Posterior cingulate gyrus (tissue), 11 donors: ENCODE results near the gene MTFMT.
"Not testable (repeated sequence)": the region's sequence is repeated elsewhere in the genome, so short reads cannot be mapped to it uniquely, and the experiment has no call there.

Experiments
- DNase-seq, 10 donors: peaks; one replicate each; pipeline versions ENCODE4 v3.0.0 to v3.0.0-alpha.2; 2020 to 2021; ENCODE audit warnings: mixed read lengths in 3 of 10
- intact Hi-C: fragments of 100-400 bp; cut with DNase I; formaldehyde crosslinking; loops from one replicate; pipeline ENCODE4 v1.15.1; 2023

The MTFMT gene

DNA sequence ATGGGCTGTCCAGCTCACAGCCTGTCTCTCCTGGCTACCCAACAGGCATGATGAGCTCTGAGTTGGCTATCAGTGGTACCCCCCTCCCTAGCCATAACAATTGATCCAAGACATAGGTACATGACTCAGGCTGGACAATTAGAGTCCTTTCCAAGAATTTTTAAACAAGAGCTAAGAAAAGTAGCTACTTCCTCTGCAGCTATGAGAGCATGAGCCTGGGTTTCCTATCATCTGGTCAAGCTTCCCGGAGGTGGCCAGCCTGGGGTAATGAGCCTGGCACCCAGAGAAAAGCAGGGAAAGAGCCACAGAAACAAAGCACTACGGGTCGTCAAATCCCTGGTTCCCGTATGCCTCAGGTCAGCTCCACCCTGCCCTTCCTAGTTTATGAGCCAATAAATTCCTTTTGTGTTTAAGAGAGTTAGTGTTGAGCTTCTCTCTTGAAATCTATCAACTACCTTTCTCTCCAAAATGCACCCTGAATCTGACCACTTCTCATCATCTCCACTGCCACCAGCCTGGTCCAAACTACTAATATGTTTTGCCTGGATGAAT lies 13.4 kb upstream of the MTFMT start:
- intact Hi-C loops, result no loop called here
- no peak for DNase-seq

DNA sequence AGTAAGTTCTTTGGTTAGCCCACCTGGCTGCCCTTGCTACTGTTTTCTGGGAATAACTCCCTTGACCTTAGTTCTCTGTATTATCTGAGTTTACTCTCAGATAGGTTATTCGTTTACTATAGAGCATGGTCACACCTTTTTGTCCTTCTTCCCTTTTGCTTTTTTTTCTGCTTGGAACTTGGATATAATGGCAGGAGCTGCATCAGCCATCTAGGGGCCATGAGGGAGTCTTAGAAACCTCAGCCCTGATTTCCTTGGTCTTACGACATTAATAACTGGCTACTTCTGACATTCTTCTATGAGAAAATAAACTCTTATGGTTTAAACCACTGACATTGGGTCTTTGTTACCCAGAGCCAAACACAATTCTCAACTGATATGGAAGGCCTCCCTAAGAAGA lies 12.3 kb upstream of the MTFMT start:
- no peak for DNase-seq
- intact Hi-C loops, result no loop called here

DNA sequence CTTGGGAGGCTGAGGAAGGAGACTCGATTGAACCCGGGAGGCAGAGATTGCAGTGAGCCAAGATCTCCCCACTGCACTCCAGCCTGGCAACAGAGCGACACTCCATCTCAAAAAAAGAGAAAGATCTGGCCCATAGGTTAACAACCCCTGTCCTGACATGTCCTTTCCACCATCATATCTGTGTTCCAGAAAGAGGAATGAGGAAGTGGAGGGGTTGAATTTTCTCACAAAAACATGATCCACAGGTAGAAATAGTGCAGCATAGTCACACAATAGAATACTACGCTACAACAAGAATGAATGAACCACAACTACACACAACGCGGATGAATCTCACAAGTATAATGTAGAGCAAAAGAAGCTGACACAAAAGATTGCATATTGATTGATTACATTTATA lies 11.0 kb upstream of the MTFMT start:
- intact Hi-C loops, result no loop called here
- DNase-seq, result no peak

DNA sequence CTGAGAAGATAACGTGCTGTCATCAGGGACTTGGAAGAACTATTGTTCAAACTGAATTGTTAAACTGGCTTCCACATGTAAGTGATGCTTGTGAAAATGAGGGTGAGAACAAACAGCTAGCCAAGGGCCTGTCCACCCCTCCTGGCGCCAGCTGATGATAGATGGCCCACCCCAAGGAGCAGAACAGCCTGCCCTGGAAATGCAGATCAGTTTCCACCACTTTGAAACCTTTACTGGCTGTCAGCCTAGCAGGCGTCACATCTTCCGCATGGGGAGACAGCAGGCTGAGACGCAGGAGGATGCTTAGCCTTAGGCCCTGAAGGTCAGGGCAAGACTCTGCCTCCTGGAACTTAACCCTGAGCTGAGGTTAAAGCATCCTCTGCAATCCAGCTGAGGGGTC lies 9.4 kb upstream of the MTFMT start:
- no peak for DNase-seq
- intact Hi-C loops, result no loop called here

DNA sequence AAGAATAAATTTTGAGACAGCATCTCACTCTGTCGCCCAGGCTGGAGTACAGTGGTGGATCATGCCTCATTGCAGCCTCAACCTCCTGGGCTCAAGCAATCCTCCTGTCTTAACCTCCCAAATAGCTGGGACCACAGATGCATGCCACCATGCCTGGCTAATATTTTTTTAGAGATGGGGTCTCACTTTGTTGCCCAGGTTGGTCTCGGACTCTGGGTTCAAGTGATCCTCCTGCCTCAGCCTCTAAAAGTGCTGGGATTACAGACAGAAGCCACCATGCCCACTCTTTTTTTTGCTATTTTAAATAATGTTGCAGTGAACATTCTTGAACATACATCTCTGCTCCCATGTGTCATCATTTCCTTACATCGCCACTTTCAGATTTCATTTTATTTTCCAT lies 9.0 kb upstream of the MTFMT start:
- intact Hi-C loops, result no loop called here
- no peak for DNase-seq

DNA sequence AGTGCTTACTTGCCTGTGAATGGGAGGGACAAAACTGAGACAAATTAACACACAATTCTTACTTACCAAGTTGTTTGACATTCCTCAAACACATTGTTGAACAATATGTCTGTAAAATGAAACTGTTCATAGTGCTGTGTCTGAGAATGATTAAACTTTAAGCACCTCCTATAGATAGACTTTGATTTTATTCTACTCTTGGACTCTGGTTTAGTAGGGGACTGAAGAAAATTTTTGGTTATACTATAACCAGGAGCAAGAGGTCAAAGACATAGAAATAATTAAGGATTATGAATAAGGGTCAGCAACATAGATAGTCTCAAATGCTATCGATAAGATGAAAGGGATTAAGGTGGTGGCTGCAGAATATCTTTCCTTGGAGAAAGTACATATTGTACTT lies 7.9 kb upstream of the MTFMT start:
- no peak for DNase-seq
- intact Hi-C loops, result no loop called here

DNA sequence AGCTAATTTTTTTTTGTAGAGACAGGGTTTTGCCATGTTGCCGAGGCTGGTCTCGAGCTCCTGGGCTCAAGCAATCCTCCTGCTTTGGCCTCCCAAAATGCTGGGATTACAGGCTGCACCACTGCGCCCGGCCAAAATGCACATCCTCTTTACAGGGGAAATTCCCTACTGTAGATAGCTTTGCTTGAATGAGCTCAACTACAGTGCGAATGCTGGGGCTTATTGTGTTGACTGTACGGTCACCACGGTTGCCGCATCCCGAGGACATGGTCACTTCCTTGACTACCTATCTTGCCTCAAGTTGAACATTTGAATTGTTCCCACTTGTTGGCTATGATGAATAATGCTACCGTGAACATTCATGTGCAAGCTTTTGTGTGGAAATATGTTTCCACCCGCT lies 5.3 kb upstream of the MTFMT start:
- intact Hi-C loops, result no loop called here

DNA sequence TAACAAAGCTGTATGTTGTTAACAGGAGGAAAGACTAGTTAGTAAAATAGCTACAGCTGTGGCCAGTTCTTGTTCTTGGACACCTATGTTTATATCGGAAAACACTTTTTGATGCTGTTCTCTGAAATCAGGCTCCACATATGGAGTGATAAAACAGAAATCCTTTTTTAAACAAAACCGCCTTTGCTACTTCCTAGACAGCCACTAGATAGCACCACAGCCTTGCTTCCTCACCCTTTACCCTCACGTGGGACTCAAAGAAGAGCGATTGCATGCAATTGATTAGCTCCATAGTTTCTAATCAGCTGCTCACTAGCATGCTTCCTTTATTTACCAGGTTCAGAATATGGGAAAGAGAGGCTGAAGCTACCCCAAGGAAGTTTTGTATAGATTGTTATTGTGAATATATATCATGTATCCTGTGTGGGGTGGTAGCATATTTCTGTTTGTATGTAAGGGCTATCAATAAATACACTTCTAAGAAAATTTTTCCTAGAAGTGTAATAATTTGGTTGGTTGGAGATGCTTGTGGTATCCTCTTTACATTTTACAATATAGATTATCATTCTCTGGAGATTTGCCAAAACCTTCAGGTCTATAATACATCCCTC lies 4.3 kb upstream of the MTFMT start:
- intact Hi-C loops, result no loop called here
- peak in 1 of 10 donors; percentile 76 for DNase-seq

More for the DNA sequence above, 5.3 kb upstream of the MTFMT start:
- no peak for DNase-seq

DNA sequence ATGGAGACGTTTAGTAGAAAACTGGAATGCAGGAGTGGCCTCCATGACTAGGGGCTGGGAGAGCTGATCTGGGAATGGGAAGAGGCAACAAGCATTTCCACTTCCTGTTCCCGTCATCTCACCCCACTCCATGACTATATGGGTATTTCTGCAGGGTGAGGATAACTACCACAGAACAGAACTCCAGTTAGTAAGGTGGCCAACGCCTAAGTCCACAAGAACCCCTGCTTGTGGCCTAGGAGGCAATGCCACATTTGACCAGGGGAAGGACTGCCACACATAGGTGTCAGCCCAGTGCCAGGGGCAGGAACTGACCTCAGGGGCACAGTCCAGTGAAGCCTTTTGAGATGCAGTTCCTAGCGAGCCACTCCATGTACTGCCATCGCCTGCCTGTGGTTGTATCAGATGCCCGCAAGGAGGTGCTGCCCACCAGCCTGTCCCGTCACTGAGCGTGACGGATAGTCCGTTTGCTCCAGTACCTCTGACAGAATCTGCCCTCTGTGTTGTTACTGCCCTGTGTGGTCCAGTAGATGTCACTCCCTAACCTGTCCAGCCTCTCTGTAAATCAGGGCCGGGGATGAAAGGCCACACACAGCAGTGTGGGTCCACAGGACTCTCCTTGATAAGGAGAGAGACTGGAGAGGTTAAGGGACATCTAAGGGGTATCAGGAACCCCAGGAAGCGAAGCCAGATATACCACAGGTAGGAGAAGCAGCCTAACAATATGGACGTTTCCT lies 3.5 kb upstream of the MTFMT start:
- intact Hi-C loops, result no loop called here
- peak in 6 of 10 donors; percentile 28 to 88 (median 46) for DNase-seq

DNA sequence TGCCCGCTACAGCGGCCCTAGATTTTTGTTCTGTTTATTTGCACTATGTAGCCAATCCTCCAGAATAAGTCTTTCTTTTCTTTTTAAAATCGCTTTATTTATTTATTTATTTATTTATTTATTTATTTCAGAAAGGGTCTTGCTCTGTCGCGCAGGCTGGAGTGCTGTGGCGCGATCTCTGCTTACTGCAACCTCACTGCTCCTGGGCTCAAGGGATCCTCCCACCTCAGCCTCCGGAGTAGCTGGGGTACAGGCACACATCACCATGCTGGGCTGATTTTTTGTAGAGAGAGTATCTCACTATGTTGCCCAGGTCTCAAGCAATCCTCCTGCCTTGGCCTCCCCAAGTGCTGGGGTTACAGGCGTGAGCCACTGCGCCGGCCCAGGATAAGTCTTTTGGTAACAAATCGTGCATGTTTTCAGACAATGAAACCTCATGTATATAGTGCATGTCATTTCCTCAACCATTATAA lies 333 bp upstream of the MTFMT start:
- intact Hi-C loops, result loop anchor here (5.0 kb wide), 1 partner anchor 42 kb away; the partner anchor contains the start of gene SPG21
- DNase-seq, result no peak

DNA sequence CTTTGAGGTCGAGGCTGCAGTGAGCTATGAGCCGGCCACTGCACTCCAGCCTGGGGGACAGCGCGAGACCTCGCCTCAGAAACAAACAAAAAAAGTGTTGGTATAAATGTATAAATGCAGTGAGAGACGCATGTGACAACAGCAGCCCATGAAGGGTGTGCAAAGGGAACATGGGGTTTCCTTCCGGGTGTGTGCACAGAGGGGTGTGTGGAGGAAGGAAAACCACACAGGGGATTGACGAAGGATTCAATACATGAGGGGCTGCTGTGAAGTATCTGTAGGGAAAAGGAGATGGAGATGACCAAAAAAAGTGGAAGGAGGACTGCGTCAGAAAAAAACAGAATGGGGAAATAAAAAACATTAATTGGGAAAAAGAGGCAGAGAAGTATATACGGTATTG lies 1.1 kb downstream of the MTFMT start:
- no peak for DNase-seq
- intact Hi-C loops, result loop anchor here (5.0 kb wide), 1 partner anchor 41 kb away; the partner anchor contains the start of gene SPG21

DNA sequence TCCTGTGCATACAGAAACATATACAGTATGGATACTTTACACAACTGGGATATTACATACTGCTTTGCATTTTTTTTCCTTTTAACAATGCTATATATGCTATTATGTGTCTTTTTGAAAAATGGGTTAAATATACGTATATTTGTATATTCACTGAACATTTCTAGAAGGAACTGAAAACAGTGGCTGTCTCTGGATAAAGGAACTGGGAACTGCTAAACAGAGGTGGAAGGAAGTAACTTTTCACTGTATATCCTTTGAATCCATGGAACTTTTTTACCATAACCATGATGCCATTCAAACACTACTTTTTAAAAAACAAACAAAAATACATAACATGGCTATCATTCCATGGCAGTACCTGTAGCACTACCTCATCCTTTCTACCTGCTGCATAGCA lies 1.8 kb downstream of the MTFMT start:
- intact Hi-C loops, result loop anchor here (5.0 kb wide), 1 partner anchor 40 kb away; the partner anchor contains the start of gene SPG21
- DNase-seq, result no peak

DNA sequence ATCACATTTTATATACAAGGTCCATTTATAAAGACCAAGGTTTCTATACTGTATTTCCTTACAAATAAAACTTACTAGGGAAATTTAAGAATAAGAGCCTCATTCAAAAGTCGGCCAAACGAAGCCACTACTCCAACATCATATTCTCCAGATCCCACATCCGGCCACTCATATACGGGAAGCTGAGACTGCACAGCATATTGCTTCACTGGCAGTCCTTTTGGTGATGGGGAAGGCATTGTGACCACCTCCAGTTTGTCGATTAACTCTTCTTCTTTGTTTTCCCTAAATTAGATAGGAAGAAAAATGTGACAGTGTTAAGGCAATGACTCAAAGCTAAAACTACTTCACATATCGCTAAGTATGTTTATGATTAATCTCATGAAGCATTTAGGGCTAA lies 2.7 kb downstream of the MTFMT start:
- DNase-seq, result no peak
- intact Hi-C loops, result loop anchor here (5.0 kb wide), 1 partner anchor 39 kb away; the partner anchor contains the start of gene SPG21

DNA sequence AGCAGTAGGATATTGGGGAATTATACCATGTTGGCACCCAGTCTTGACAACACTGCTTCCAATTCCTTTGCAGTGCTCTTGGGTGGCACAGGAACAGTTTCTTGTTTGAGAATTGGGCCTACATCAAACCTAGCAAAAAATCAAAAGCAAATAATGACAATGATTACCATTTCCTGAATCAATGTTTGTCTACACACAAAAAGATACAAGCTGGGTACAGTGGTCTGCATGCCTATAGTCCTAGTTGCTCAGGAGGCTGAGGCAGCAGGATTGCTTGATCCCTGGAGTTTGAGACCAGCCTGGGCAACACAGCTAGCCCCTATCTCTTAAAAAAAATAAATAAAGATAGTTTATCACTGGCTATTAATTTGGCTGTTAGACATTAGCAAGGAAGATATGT lies 8.0 kb downstream of the MTFMT start:
- intact Hi-C loops, result no loop called here
- no peak for DNase-seq

DNA sequence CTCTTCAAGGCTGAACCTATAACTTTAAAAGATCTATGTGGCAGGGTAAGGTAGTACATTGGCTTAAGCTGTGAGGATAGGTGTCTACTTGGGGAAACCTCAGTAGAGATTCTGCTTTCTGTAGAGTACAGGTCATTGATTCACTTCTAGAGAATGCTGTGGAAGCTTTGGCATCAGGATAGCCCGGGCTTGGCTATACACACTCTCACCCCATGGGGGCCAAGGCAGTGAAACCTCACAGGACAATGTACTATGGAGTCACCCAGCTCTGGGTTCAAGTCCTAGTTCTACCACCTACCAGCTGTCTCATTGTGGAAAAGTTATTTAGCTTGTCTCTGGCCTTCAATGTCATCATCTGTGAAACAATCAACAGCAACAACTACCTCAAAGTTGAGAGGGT lies 9.0 kb downstream of the MTFMT start:
- intact Hi-C loops, result no loop called here
- DNase-seq, result no peak

DNA sequence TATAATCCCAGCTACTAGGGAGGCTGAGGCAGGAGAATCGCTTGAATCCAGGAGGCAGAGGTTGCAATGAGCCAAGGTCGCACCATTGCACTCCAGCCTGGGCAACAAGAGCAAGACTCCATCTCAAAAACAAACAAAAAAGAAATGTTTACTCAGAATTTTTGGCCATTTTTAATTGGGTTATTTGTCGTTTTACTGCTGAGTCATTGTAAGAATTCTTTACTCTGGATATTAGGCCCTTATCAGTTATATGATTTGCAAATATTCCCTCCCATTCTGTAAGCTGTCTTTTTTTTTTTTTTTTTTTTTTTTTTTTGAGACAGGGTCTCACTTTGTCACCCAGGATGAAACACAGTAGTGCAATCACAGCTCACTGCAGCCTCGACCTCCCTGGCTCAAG lies 18.2 kb downstream of the MTFMT start:
- intact Hi-C loops, DNase-seq: not testable (repeated sequence)

DNA sequence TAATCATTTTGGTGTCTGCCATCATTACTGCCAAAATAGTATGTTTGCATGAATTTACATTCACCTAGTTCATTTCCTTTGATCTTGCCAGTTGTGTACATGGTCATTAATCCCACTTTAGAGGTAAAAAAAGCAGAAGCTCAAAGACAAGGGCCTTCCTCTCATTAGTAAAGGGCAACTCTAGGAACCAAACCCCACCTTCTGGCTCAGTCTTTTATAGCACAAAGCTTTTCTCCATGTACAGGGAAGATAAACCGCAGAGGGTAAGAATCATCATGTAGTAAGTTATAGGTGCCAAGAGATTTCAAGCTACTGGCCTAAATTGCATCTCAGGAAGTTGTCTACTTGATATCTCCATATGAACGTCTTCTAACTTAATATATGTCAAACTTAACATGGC lies 20.5 kb downstream of the MTFMT start:
- intact Hi-C loops, result no loop called here
- no peak for DNase-seq

DNA sequence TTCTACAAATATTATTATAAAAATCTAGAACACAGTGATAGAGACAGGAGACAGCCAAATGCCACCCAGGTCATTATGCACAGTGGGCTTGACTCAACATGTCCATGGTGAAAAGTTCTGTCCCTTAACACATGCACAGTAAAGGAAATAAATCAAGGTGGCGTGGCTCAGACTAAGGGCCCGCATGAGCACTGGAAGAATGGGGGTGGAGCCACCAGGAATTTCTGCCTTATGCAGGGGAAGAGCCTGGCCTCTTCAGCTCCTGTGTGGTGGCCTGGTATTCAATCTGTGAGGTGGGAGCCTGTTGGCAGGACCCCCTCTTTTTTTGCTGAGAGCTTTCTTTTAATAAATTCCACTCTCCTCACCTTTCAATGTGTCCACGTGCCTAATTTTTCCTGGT lies 22.6 kb downstream of the MTFMT start:
- no peak for DNase-seq

DNA sequence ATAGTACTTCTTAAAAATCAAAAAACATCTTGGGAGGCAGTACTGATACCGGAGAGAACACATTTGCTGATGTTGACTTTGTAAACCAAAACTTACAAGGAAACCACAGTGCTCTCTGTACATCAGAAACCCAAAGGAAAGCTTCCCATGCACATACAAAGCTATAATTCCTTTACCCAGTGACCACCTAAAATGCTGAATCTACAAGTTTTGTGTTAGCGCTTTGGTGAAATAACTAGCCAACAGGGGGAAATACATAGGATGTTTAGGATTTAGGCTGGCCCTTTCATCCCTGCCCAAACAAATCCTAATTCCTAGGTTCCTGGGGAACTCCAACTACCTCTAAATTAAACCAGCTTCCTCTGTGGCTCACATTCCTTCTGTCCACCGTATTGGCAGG lies 24.4 kb downstream of the MTFMT start:
- DNase-seq, result no peak
- intact Hi-C loops, result no loop called here

More for the DNA sequence above, 22.6 kb downstream of the MTFMT start:
- intact Hi-C loops, result no loop called here

DNA sequence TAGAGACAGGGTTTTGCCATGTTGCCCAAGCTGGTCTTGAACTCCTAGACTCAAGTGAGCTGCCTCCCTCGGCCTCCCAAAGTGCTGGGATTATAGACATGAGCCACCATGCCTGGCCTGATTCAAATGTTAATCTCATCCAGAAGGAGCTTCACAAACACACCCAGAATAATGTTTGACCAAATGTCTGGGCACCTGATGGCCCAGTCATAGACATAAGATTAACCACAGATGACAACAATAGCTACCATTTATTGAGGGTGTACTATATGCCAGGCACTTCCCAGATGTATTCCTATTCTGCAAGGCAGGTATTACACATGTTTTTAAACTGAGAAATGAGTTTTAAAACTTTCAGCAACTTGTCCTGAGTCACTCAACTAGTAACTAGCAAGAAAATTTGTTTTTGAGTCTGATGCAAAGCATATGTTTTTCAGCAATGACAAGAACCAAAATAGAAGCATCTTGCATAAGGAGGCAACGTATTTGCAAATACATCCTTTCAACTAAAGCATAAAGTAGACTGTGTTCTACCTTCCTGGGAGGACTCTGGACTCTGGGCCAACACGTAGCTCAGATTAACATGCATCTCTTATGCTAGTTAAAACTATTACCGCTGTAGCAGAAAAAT lies 31.6 kb downstream of the MTFMT start:
- no peak for DNase-seq
- intact Hi-C loops, result no loop called here

DNA sequence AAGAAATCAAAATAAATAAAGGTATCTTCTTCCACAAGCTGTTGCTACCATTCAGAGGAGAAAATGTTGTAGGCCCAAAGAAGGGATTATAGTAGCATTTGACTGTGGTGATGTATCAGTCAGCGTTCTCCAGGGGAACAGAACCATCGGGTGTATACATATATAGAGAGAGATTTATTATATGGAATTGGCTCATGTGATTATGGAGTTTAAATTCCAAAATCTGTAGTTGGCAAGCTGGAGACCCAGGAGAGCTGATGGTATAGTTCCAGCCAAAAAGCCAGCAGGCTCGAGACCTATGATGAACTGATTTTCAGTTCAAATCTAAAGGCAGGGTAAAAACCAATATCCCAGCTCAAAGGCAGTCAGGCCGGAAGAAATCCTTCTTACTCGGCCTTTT lies 32.4 kb downstream of the MTFMT start:
- no peak for DNase-seq
- intact Hi-C loops, result no loop called here
